Iris pigment epithelial cell (primary cell): ENCODE results near the gene SLPI.

ENCODE experiments used
- DNase-seq: peaks from one replicate; pipeline ENCODE4 v3.0.0-alpha.2; 2011; ENCODE audit warnings: low read depth

The SLPI gene

DNA sequence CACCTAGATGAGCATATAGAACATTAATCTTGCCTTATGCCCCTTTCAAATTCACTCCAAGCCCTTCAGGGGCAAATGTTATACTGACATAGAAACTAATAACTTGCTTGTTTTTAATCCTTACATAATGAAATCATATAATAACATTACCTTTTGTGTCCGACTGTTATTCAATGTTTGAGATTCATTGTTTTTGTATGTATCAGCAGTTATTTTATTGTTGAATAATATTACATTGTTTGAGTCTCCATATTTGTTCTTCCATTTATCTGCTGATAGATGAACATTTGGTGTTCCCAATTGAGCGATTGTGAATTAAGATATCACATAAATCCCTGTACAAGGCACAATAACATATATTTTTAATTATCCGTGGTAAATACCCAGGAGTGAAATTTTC lies 41.5 kb downstream of the SLPI start:
- DNase-seq: no peak

DNA sequence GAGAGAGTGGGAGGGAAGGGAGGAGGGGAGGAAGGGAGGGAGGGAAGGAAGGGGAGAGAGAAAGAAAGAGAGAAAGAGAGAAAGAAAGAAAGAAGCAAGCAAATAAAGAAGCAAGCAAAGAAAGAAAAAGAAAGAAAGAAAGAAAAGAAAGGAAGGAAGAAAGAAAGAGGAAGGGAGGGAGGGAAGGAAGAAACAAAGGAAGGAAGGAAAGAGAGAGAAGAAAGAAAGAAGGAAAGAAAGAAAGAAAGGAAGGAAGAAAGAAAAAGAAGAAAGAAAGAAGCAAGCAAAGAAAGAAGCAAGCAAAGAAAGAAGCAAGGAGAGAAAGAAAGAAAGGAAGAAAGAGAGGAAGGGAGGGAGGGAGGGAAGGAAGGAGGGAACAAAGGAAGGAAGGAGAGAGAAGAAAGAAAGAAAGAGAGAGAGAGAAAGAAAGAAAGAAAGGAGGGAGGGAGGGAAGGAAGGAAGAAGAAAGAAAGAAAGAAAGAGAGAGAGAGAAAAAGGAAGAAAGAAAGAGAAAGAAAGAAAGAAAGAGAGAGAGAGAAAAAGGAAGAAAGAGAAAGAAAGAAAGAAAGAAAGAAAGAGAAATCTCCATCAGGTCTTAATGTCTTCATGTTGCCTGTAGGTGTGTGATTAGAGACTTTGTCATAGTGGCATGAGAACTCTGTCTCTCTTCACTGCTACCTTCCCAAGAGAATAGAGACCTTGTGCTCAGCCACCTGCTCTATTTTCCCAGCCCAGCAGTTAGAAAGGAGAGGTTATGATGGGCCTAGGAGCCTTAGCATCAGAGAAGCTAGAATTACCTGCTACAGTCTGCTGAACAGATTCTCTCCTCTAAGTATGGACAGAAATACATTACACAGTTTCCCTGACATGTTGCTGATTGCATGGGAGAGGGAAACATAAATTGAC lies 42.5 kb downstream of the SLPI start:
- no peak for DNase-seq

GRCh38 chr20:45209924-45210323 lies 44.4 kb downstream of the SLPI start:
- DNase-seq: no peak

DNA sequence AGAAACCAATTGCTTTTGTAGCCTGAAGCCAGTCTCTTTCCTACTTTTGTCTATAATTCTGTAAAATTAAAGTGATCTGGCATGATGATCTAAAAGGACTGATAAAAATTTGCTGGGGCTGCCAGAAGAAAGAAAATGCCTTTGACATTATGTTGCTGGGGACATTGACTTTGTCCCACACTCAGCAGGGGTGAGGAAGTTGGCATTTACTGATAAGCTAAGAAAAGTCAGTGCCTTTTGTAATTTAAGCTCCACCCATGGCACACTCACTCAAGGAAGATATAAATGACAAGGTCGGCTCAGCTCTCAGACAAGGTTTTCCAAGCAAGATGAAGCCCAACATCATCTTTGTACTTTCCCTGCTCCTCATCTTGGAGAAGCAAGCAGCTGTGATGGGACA lies 47.6 kb downstream of the SLPI start, which contains the start of gene SEMG1:
Gene SEMG1, plus strand, starts transcription at position 309 of the 400 bp plus-strand sequence. Its CDS starts 21 bp downstream, at position 330.
- DNase-seq: no peak
